Esophagus squamous epithelium (tissue), 4 donors: ENCODE results near the gene VWA8.

Experiments used
- POLR2A ChIP-seq, 4 donors: fragments of 450-650 bp; IDR thresholded peaks; one replicate each; pipeline ENCODE4 v1.6.1; 2017; ENCODE audit warnings: antibody characterized with exemption in 4 of 4, mild to moderate bottlenecking in 4 of 4, moderate library complexity in 3 of 4
- TF ChIP-seq, protein P1 (sequence below), 6 experiments: fragments of 450-650 bp in 4 of 6; fragments of 200-600 bp in 2 of 6; sonication (generic) in 2 of 6; IDR thresholded peaks; one replicate each; pipeline ENCODE4 v1.5.1; 2016 to 2019; ENCODE audit warnings: antibody characterized with exemption in 6 of 6, mild to moderate bottlenecking in 4 of 6, moderate library complexity in 4 of 6

DNA sequence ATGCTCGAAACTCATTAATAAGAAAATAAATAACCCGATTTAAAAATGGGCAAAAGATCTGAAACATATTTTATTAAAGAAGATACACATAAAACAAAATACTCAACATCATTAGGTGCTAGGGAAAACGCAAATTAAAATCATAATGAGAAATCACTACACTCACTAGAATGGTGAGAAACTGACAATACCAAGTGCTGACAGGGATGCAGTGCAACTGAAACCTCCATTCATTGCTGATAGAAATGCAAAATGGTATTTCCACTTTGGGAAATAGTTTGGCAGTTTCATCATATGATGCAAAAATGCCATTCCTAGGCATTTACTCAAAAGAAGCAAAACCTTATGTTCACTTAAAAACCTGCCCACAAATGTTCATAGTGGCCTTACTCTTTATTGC lies 278.1 kb downstream of the VWA8 start:
- TF ChIP-seq POLR2A (IDR thresholded peaks at IDR 0.05), result no peak
- TF ChIP-seq, protein P1, sequence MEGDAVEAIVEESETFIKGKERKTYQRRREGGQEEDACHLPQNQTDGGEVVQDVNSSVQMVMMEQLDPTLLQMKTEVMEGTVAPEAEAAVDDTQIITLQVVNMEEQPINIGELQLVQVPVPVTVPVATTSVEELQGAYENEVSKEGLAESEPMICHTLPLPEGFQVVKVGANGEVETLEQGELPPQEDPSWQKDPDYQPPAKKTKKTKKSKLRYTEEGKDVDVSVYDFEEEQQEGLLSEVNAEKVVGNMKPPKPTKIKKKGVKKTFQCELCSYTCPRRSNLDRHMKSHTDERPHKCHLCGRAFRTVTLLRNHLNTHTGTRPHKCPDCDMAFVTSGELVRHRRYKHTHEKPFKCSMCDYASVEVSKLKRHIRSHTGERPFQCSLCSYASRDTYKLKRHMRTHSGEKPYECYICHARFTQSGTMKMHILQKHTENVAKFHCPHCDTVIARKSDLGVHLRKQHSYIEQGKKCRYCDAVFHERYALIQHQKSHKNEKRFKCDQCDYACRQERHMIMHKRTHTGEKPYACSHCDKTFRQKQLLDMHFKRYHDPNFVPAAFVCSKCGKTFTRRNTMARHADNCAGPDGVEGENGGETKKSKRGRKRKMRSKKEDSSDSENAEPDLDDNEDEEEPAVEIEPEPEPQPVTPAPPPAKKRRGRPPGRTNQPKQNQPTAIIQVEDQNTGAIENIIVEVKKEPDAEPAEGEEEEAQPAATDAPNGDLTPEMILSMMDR (IDR thresholded peaks at IDR 0.05), result no peak
